Left lung (tissue), 10 donors: ENCODE data around the gene GALNT6. TPM values are rescaled to one million over a fixed set of nuclear protein-coding genes. Genes with fewer than 3 reads are reported as not detected.

ENCODE experiments used
- ATAC-seq: fragments of 200-7000 bp; cut with Tn5 transposase; one replicate; pipeline ENCODE4 v1.9.1; 2020; ENCODE audit warnings: moderate library complexity
- DNase-seq, 4 donors: peaks; one replicate each; pipeline ENCODE4 v3.0.0-alpha.2; 2013 to 2020
- H3K27ac ChIP-seq, 2 donors: fragments of 200-600 bp; sonication (generic) in 1 of 2; one replicate each; pipeline versions ENCODE4 v1.5.0 to v1.8.0; 2020 to 2021
- H3K27me3 ChIP-seq, 2 donors: fragments of 200-600 bp; sonication (generic) in 1 of 2; one replicate each; pipeline versions ENCODE4 v1.5.0 to v1.8.0; 2020 to 2021
- H3K36me3 ChIP-seq, 2 donors: fragments of 200-600 bp; sonication (generic) in 1 of 2; one replicate each; pipeline versions ENCODE4 v1.5.0 to v1.8.0; 2020 to 2021
- H3K4me1 ChIP-seq, 2 donors: fragments of 200-600 bp; one replicate each; pipeline ENCODE4 v1.8.0; 2021
- H3K4me3 ChIP-seq, 2 donors: fragments of 200-600 bp; sonication (generic) in 1 of 2; one replicate each; pipeline versions ENCODE4 v1.5.0 to v1.8.0; 2020 to 2021; ENCODE audit warnings: mild to moderate bottlenecking in 1 of 2
- H3K9me3 ChIP-seq, 2 donors: fragments of 200-600 bp; sonication (generic) in 1 of 2; one replicate each; pipeline versions ENCODE4 v1.5.0 to v1.8.0; 2020 to 2021
- CTCF ChIP-seq, 2 donors: fragments of 200-600 bp; sonication (generic) in 1 of 2; IDR thresholded peaks; one replicate each; pipeline versions ENCODE4 v1.5.0 to v1.8.0; 2021; ENCODE audit warnings: antibody characterized with exemption in 2 of 2
- intact Hi-C, 2 donors: fragments of 100-400 bp; cut with DNase I; formaldehyde crosslinking; loops; one replicate each; pipeline versions ENCODE4 v1.11.2 to v1.14.2; 2022
- polyA plus RNA-seq, 6 donors: library from polyadenylated mRNA; unstranded; fragments of 120-200 nt; gene quantifications; one replicate each; pipeline ENCODE4 v1.2.1, GENCODE V29; 2013; ENCODE audit not compliant: insufficient read length in 6 of 6
- total RNA-seq, 2 donors: library from RNA; stranded (reverse); fragmentation: NEBNext Ultra II Directional; extraction: Animal tissue kit (Norgen Biotek cat#: 25700); gene quantifications; one replicate each; pipeline ENCODE4 v1.2.1, GENCODE V29; 2021
- donor health status: DM: no; HTN: yes; CAD: no.
- donor health status: DM: no; HTN: no; CAD: no.

The GALNT6 gene
- total and polyA plus RNA-seq, 8 donors: 1.8 to 21.8 (median 2.6) TPM

- intact Hi-C loops: no loop called here
- TF ChIP-seq CTCF (IDR thresholded peaks at IDR 0.05): no peak
- Histone ChIP-seq H3K4me3 (peak overlapping the region in 1 of 2 donors; percentile 65), H3K9me3 (no peaks in the 10 kb centered on the region), H3K36me3 (no peaks in the 10 kb centered on the region), H3K27me3 (peaks cover 0 to 32% of the 10 kb centered on the region in 2 donors), H3K4me1 (peaks cover 5 to 51% of the 10 kb centered on the region in 2 donors), H3K27ac (peak overlapping the region in 1 of 2 donors; percentile 81)
- DNase-seq: no peak
- ATAC-seq: no peak
Observed at GRCh38 chr12:51390457-51390856, 749 bp downstream of the GALNT6 start.

GRCh38 chr12:51389302-51389999 is 1.8 kb downstream of the GALNT6 start:
- Histone ChIP-seq H3K4me1 (peaks cover 5 to 45% of the 10 kb centered on the region in 2 donors), H3K36me3 (no peaks in the 10 kb centered on the region), H3K4me3 (no peak overlapping the region), H3K27me3 (peaks cover 0 to 32% of the 10 kb centered on the region in 2 donors), H3K27ac (no peak overlapping the region), H3K9me3 (no peaks in the 10 kb centered on the region)
- TF ChIP-seq CTCF (IDR thresholded peaks at IDR 0.05): no peak
- no peak for ATAC-seq
- intact Hi-C loops: no loop called here
- DNase-seq: no peak

- Histone ChIP-seq H3K4me1 (peaks cover 5 to 42% of the 10 kb centered on the region in 2 donors), H3K36me3 (no peaks in the 10 kb centered on the region), H3K27me3 (peaks cover 0 to 32% of the 10 kb centered on the region in 2 donors), H3K9me3 (no peaks in the 10 kb centered on the region), H3K27ac (no peak overlapping the region), H3K4me3 (no peak overlapping the region)
- DNase-seq (no peak), ATAC-seq (no peak)
- intact Hi-C loops: no loop called here
- TF ChIP-seq CTCF (IDR thresholded peaks at IDR 0.05): no peak
Observed at GRCh38 chr12:51388846-51389245, 2.4 kb downstream of the GALNT6 start.

- H3K4me3 ChIP-seq: no peak overlapping the region
- intact Hi-C loops: no loop called here
- no peak for TF ChIP-seq CTCF (IDR thresholded peaks at IDR 0.05)
- H3K27ac ChIP-seq: peak overlapping the region in 1 of 2 donors; percentile 6
- H3K36me3 ChIP-seq: no peaks in the 10 kb centered on the region
- no peak for ATAC-seq
- peaks cover 0 to 27% of the 10 kb centered on the region in 2 donors for H3K27me3 ChIP-seq
- peaks cover 5 to 36% of the 10 kb centered on the region in 2 donors for H3K4me1 ChIP-seq
- H3K9me3 ChIP-seq: no peaks in the 10 kb centered on the region
- DNase-seq: no peak
Observed at GRCh38 chr12:51388069-51388799, 3.0 kb downstream of the GALNT6 start.

- Histone ChIP-seq H3K27ac (no peak overlapping the region), H3K4me1 (peaks cover 0 to 18% of the 10 kb centered on the region in 2 donors), H3K9me3 (no peaks in the 10 kb centered on the region), H3K36me3 (no peaks in the 10 kb centered on the region), H3K27me3 (peaks cover 0 to 9% of the 10 kb centered on the region in 2 donors), H3K4me3 (no peak overlapping the region)
- ATAC-seq: peak; percentile 5
- intact Hi-C loops: no loop called here
- no peak for DNase-seq
- no peak for TF ChIP-seq CTCF (IDR thresholded peaks at IDR 0.05)
Observed at GRCh38 chr12:51386351-51386750, 4.9 kb downstream of the GALNT6 start.
